HCEC 1CT (cell line): ENCODE data around the gene IL17REL.
A peak's percentile ranks its signal among the peaks of the same experiment; 100 is the strongest.

ENCODE experiments used
- DNase-seq: peaks from one replicate; pipeline ENCODE4 v3.0.0-alpha.2; 2017

Gene IL17REL

DNA sequence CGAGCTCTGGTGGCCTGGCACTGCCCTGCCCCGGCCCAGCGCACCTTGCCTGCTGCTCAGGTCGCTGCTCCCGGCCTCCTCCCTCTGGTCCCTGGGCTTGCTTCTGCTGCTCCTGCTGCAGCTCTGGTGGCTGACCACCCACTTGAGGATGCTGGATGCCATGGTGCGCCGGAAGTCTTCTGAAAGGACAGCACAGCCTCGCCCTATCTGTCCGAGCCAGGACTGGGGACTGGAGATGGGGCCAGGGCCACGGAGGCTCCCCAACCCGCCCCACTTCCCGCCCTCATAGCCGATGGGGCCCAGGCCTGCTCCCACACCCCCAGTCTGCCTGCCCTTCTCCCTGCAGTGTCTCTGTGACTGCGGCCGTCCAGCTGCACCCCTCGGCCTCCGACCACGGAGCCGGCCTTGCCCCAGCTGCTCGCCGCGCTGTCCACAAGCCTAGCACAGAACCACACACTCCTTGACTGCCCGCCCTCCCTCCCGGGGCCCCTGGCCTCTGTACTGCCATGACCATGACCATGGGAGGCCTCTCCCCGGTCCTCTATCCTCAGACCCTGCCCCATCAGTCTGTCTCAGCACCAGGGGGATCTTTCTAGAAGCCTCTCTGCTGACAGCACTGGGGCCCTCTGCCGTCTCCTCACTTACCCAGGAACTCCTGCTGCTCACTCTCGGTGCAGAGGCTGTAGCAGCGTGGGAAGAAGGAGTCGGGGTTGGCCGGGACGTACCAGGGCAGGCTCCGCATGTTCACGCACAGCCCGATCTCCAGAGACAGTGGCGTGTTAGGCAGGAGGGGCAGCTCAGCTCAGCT, 32.9 kb upstream of the IL17REL start:
- no peak for DNase-seq

DNA sequence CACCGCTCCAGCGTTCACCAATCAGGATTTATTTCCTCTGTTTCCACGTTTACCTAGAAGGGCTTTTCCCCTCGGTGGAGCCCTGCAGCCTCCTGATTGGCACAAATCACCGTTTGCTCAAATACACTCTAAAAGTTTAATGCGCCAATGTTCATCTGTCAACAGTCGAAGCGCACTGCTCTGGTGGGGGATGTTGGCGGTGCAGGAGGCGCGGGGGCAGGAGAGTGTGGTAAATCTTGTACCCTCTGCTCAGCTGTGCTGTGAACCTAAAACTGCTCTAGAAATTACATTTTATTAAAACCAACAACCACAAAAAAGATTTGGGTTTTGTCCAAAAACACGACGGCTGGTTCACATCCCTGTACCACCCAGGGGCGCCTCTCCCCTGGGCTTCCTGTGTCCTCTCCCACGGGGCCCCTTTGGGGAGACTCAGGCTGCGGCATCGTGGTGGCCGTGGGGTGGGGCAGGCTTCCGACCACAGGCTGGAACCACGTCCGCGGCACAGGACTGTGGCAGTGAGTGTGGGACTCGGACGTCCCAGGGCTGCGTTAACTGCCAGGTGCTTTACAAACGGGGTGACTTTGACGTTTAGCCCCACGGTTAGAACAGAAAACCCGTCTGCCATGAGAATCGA, 32.0 kb upstream of the IL17REL start:
- no peak for DNase-seq

DNA sequence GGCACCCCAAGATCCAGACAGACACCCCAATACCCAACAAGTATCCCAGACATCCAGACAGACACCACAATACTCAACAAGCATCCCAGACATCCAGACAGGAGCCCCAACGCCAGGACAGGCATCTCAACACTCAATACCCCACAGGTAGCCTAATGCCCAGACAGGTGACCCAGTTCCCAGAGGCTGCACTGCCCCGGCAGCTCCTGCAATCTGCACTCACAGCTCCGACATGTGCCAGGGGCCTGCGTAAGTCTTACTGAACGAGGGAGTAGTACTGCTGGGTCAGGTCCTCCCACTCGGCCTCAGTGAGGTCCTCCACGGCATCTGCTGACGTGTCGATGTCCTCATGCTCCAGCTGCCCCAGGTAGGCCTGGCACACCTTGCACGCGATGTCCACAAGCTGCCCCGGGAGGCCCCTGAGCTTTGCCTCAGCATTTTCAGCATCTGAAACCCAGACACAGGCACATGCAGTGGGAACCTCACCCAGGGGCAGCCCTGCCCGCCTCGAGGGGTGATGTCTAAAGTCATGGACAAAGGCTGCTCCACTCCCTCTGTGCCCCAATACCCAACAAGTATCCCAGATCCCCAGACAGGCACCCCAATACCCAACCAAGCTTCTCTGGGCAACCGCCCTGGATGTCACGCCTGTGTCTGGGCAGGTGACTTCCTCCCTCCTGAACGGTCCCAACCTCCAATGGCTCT, 28.9 kb upstream of the IL17REL start:
- DNase-seq: no peak

DNA sequence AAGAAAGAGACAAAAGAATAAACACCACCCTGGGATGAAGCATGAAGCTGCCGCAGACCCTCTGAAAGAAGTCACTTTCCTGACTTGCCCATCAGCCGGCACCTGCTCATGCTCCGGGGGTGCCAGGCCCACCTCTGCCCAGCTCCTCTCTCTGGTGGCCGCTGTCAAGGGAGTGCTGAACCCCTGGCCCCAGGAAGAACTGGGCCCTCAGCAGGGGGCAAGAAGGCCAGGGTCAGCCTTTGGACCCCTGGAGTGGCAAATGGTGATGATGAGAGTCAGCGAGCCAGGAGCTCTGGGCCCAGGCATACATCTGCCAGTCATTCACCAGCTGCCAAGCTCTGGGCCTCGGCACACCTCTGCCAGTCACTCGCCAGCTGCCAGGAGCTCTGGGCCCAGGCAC, 28.2 kb upstream of the IL17REL start:
- DNase-seq: no peak

DNA sequence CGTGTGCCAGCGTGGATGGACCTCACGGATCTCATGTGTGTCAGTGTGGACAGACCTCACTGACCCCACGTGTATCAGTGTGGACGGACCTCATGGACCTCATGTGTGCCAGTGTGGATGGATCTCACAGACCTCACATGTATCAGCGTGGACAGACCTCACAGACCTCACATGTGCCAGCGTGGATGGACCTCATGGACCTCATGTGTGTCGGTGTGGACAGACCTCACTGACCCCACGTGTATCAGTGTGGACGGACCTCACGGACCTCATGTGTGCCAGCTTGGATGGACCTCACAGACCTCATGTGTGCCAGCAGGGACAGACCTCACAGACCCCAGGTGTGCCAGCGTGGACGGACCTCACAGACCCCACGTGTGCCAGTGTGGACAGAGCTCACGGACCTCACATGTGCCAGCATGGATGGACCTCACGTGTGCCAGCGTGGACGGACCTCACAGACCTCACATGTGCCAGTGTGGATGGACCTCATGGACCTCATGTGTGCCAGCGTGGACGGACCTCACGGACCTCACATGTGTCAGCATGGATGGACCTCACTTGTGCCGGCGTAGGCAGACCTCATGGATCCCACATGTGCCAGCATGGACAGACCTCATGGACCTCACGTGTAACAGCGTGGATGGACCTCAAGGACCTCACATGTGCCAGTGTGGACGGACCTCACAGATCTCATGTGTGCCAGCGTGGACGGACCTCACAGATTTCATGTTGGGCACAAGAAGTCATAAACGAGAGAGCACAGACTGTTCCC, 27.3 kb upstream of the IL17REL start:
- no peak for DNase-seq

DNA sequence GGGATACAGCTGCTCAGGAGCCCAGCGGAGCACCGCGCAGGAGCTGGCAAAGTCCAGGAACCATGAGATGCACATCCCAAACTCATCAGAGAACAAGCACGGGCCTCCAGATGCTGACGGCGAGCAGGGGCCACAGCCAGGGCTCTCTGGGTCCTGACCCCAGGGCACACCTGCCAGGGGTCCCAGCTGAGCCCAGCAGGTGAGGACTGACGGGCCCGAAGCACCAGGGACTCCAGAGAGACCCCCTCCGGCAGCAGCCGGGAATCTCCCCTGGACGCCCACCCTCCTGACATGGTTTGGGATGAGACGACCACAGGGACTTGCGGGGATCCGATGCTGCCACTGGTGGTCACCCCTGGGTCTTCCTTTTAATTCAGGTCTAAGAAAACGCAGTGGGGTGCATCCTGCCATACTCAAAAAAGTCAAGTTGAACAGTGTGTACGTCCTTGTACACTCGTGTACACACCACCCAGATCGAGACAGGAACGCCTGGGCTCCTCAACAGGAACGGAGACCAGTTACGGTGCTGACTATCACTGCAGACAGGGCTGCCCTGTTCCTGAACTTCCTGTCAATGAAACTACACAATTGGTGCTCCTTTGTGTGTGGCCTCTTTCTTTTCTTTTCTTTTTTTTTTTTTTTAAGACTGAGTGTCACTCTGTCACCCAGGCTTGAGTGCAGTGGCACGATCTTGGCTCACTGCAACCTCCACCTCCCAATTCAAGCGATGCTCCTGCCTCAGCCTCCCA, 23.6 kb upstream of the IL17REL start:
- DNase-seq: no peak

DNA sequence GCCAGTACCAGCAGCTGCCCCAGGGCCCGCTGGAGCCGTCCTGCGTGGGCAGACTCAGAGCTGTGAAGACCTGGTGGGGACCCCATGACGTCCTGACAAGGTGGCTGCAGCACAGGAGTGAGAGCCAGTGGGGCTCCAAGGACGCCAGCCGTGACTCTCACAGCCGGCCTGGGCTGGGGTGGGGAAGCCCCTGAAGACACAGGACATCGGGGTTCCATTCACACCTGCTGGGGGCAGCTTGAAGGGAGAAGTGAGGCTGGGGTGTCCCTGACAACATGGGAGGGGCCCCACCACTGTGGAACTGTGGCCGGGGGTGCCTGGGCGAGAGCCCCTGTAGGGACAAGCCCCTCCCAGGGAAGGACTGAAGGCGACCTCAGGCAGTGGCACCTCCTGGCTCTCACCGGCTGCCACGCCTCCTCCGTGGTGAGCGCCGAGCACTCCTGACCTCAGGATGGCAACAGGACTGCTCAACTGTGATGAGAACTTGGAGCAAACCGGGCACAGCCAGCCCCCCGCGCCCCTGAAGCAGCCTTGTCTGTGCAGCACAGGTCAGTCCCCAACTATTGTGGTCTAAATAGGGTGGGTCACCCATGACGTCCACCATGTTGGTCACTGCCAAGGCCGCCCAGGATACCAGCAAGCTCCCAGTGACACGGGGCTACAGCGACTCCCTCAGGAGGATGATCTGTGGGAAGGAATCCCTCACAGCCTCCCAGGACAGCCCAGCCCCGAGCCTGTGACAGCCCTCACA, 22.7 kb upstream of the IL17REL start:
- DNase-seq: no peak

DNA sequence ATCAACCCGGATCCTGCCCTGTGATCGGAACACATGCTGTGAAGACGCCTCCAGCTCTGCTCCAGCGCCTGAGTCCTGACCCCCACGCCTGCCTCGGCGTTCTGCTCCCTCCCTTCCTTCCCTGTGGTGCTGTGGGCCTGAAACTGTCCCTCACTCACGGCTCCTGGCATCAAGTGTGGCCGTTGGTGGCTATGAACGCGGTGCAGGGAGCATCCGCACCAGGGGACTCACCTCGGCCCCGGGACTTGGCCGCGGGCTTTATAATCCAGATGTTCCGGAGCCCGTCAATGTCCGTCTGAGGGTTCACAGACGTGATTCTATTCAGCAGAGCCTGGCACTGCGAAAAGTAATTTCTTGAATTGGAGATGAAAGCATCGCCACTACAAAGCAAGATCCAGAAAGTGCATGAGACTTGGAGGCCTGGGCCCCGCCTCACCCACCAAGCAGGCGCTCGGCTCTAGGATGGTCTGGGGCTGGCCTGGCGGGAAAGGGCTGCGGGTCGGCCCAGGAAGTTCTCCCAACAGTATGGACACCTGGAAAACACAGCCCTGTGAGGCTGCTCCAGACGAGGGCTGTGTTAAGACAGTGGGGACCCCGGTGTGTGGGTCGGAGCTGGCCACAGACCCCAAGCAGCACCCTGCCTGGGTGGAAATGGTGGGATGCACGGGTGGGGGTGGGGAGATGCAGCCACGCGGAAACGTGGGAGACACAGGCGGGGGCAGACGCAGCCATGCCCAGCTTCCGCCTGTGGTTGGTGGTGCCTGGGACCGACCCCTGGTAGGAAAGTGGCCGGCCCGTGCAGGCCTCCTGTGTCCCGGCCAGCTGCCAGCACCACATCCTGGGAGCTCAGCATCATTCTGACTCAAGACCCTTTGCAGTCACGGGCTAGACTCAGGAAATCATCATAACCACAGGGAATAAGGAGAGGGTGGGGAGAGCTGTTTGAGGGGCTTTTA, 21.8 kb upstream of the IL17REL start:
- no peak for DNase-seq

DNA sequence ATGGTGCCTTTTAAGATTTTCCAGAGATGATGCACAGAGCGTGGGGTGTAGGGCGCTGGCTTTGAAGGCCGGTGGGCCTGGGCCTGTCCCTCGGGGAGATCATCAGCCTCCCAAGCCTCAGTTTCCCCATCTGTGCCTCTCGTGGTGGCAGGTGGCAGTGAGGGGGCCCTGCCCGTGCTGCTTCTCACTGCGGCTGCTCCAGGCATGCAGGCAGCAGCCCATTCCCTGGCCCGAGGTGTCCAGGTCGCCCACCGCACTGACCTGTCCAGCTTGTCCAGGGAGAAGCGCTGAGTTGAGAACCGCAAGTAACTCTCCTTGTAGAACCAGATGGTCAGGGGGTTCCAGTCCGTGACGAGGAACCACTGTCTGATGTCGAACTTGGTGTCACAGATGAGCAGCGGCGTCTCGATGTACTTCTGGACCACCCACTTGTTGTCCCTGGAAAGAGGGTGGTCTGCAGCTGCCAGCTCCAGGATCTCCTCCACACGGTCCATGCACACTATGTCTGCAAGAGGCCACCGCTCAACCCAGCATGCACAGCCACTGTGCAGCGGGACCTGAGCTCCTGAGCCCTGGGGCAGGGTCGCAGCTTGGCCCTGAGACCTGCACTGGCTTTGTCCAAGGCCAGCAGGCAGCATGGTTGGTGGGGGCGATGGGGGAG, 20.5 kb upstream of the IL17REL start:
- no peak for DNase-seq

DNA sequence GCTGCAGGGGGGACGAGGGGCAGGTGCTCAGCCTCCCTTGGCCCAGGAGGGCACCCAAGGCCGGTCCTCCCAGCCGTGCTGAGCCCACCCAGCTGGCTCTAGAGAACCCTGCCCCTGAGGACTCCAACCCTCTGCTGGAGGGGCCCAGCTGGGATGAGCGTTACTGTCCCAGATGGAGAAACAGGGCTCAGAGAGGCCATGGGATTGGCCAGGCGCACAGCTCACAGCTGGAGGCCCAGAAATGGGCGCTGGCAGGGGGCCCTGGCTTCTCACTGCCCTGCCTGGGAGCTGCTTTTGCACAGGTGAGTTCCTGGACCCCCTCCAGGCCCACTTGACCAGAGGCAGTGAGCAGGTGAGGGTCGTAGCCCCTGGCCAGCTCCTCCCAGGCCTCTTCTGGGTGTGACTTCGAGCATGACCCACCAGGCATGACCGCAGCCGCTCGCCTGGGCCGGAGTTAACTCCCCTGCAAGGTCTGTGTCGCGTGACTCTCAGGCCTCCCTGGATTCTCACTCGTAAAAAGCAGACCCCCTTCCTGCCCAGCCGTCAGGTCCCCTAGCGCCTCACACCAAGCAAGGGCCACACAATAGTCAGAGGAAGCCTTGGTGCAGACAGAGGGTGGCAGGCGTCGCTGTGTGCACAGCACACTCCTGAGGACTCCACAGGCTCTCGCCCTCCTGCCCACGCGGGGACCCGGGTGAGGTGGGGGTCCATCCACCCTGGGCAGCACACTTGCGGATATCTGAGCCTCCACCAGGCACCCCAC, 19.7 kb upstream of the IL17REL start:
- no peak for DNase-seq

DNA sequence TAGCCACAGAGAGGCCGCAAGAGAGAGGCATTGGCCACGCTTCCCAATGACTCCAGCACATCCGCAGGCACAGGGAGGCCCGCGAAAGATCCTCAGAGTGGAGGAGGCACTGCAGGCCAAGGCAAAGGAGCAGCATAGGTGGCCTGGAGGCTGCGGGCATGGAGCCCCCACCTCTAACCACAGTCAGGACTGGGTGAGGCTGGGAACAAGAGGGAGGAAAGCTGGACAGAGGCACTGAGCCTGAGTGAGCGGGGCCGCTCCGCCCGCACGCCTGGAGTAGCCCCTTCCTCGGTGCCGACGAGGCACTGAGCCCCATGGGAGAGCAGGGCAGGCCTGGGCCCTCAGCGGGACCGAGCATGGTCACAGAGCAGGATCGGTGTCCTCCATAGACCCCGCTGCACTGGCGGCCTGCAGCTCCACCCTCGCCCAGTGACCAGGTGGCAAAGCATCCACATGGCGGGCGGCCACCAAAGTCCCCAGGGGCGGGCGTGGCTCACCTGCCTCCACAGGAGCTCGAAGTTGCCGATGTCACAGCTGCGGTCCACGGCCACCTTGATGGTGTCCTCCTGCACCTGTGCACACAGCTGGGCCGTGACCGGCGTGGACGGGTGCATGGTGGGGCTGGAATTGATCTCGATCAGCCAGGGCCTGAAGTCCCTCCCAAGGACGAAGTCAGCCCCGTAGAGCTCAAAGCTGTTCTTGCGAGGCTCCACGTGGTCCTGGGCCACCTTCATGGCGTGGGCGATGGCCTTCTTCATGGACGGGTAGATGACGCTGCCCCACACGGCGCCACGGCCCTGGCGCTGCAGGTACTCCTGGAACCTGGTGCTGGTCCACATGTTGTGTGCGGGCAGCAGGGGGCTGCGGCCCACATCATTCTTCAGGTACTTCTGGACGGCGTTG, 18.9 kb upstream of the IL17REL start:
- no peak for DNase-seq

DNA sequence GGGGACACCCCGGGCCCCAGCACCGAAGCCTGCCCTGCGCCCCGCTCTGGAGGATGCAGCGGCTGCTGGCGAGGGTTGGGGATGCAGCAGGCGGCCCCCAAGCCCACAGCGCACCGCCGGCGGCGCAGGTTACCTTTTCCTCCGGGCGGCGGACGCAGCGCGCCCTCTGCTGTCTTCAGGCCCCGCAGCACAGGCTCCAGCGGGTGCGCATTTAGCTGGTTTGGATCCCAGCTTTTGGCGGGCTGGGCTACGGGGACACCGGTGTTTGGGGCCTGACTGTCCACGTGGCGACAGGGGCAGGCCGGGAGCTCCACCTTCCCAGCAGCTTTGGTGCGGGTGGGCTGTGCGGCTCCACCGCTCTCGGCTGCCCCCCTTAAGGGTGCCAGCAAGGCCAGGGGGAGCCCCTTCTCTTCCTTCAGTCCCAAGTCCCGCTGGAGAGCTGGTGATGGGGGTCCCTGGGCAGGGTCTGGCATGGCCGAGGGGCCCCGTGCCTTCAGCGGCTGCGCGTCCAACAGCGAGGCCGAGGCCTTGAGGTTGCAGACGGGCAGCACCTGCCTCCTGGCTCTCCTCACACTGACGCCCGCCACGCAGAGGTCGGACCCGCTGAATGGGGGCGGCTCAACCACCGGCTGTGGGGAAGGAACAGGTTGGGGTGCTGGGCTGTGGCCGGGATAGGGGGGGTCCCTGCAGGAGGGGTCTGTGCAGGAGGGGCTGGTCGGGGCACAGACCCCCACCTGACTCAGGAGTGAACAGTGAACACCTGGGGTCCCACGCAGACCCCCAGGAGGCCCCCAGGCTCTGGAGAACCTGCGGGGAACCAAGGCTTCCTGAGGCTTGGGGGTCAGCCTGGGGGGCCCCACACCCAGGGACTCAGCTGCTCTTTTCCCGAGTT, 18.0 kb upstream of the IL17REL start:
- peak; percentile 67 for DNase-seq

DNA sequence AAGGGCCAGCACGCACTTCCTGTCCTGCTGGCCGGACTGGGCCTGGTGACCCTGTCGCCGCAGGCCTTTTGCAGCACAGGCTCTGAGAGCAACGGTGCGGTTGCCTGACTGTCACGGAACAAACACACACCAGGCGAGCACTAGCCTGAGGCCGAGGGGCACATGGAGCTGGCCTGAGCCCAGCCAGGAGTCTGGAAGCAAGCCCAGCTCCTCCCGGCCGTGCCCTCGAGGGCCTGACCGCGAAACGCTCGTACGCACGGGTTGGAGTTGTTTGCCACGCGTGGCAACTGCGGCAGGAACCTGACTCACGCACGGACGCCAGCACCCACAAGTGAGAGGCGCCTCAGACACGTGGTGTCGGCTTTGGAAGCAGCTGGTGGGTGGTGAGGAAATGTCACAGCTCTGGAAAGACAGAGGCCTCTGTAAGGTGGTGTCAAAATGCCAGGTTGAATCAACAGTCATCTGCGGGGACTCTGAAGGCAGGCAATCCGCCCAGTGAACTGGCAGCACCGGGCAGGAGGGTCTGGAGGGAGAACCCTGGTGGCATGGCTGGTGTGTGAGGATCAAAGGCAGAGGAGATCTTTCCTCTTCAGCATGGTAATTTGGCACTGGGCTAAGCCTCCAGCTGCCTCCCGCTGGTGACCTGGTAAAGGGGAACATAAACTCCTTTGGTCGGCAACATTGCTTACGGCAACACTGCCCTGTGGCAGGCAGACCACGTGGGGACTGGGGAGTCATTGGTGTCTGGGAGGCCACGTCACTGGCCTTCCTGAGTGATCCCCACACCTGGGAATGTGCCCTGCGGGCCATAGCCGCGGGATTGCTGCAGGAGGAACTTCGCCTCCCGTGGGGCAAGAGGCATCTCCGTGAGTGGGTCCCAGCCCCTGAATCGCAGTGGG, 15.3 kb upstream of the IL17REL start:
- no peak for DNase-seq

DNA sequence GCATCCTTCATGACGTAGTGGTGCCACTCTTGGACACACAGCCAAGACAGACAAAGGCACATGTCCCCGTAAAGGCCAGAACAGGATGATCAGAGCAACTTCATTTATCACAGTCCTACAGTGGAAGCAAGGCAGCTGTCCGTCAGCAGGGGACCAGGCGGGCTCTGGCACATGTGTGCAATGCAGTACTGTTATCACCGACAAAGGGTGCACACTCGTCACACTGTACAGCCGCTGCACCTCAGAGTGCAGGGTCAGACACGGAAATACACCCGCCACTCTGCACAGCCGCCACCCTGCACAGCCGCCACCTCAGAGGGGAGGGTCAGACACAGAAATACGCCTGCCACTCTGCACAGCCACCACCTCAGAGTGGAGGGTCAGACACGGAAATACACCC, 13.4 kb upstream of the IL17REL start:
- no peak for DNase-seq

DNA sequence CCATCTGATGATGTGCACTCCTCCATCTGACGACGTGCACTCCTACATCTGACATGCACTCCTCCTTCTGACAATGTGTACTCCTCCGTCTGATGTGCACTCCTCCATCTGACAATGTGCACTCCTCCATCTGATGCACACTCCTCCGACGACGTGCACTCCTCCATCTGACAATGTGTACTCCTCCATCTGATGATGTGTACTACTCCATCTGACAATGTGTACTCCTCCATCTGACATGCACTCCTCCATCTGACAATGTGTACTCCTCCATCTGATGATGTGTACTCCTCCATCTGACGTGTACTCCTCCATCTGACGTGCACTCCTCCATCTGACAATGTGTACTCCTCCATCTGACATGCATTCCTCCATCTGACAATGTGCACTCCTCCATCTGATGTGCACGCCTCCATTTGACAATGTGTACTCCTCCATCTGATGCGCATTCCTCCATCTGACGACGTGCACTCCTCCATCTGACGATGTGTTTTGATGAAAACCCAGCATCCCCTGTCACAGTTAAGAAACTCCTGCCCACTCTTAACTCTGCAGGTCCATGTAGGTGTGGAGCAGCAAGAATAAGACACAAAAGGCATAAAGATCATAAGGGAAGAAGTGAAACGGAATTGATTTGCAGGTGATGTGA, 9.7 kb upstream of the IL17REL start:
- DNase-seq: no peak
